Fibroblast of lung (primary cell): ENCODE measurements around the gene MICAL2. TPM values are rescaled to one million over a fixed set of nuclear protein-coding genes. Genes with fewer than 3 reads are reported as not detected.

ENCODE experiments used
- DNase-seq, 2 donors: peaks; one replicate each; pipeline versions ENCODE4 v3.0.0 to v3.0.0-alpha.2; 2010; ENCODE audit warnings: low read depth in 2 of 2
- H2AFZ ChIP-seq: 2 replicates; pipeline ENCODE4 v1.5.1; 2012; ENCODE audit warnings: low read length, control low read depth, inconsistent platforms
- H3K27ac ChIP-seq: 2 replicates; pipeline ENCODE4 v1.5.1; 2011; ENCODE audit warnings: low read length, control low read depth; ENCODE audit not compliant: insufficient read depth
- H3K27me3 ChIP-seq: 2 replicates; pipeline ENCODE4 v1.5.1; 2011; ENCODE audit warnings: mild to moderate bottlenecking, low read length; ENCODE audit not compliant: control insufficient read depth, insufficient read depth
- H3K36me3 ChIP-seq: 2 replicates; pipeline ENCODE4 v1.5.1; 2011; ENCODE audit warnings: low read length; ENCODE audit not compliant: control insufficient read depth, insufficient read depth
- H3K4me1 ChIP-seq: 2 replicates; pipeline ENCODE4 v1.5.1; 2011; ENCODE audit warnings: low read length; ENCODE audit not compliant: control insufficient read depth, insufficient read depth; ENCODE audit errors: extremely low read depth
- H3K4me2 ChIP-seq: 2 replicates; pipeline ENCODE4 v1.5.1; 2011; ENCODE audit warnings: low read length, control low read depth; ENCODE audit not compliant: insufficient read depth; ENCODE audit errors: extremely low read depth
- H3K4me3 ChIP-seq, 4 experiments: fragments of 200-600 bp in 1 of 4; sonication (generic) in 1 of 4; replicated peaks in 1 of 4; 2 replicates each; pipeline ENCODE4 v1.5.1; 2011 to 2016; ENCODE audit warnings: low read length in 4 of 4, low read depth in 3 of 4, mild to moderate bottlenecking in 3 of 4, control low read depth in 2 of 4, inconsistent platforms in 1 of 4, mixed read lengths in 1 of 4; ENCODE audit not compliant: insufficient read depth in 1 of 4; ENCODE audit errors: control extremely low read depth in 1 of 4
- H3K79me2 ChIP-seq: 2 replicates; pipeline ENCODE4 v1.5.1; 2012; ENCODE audit warnings: mild to moderate bottlenecking, low read length, inconsistent platforms; ENCODE audit not compliant: control insufficient read depth, insufficient read depth
- H3K9ac ChIP-seq: 2 replicates; pipeline ENCODE4 v1.5.1; 2011; ENCODE audit warnings: mild to moderate bottlenecking, low read length, control low read depth; ENCODE audit not compliant: insufficient read depth
- H3K9me3 ChIP-seq: 2 replicates; pipeline ENCODE4 v1.5.1; 2012; ENCODE audit warnings: low read depth, low read length; ENCODE audit not compliant: control insufficient read depth, insufficient read depth
- H4K20me1 ChIP-seq: 2 replicates; pipeline ENCODE4 v1.5.1; 2011; ENCODE audit warnings: low read length; ENCODE audit not compliant: control insufficient read depth, insufficient read depth; ENCODE audit errors: extremely low read depth
- CTCF ChIP-seq, 2 donors: IDR thresholded peaks in 1 of 2; conservative IDR thresholded peaks in 1 of 2; 1 replicate in 1 of 2; 2 replicates in 1 of 2; pipeline ENCODE4 v1.5.1; 2011 to 2012; ENCODE audit warnings: low read length in 2 of 2, control low read depth in 1 of 2, inconsistent platforms in 1 of 2, low read depth in 1 of 2, mild to moderate bottlenecking in 1 of 2
- EZH2 ChIP-seq: IDR thresholded peaks from 2 replicates; pipeline ENCODE4 v1.5.1; 2012; ENCODE audit warnings: low read length, control low read depth, mild to moderate bottlenecking; ENCODE audit errors: missing control alignments
- polyA plus RNA-seq, 2 donors: library from polyadenylated mRNA; depleted of rRNA in 1 of 2; stranded (reverse) in 1 of 2; unstranded in 1 of 2; fragments of >200 nt; gene quantifications; 2 replicates each; pipeline ENCODE4 v1.2.1, GENCODE V29; 2011 to 2012; ENCODE audit warnings: missing spikeins in 1 of 2
- total RNA-seq: library from RNA; depleted of rRNA; stranded (reverse); fragments of >200 nt; gene quantifications from 2 replicates; pipeline ENCODE4 v1.2.1, GENCODE V29; 2014

MICAL2 gene
- total and polyA plus RNA-seq, 2 donors (not counting 1 experiment from before 2014, with no cell fraction given) = 78.5 to 275 TPM

GRCh38 chr11:12105471-12105870, 4.9 kb upstream of the MICAL2 start:
- DNase-seq = no peak
- no peak for TF ChIP-seq EZH2
- no peak for TF ChIP-seq CTCF (conservative IDR thresholded peaks at IDR 0.05 in 1 of 2, IDR thresholded peaks at IDR 0.05 in 1 of 2; ENCODE audit: low read depth in 1 of 2, low read length in 2 of 2)
- no peaks in the 10 kb centered on the region for H3K36me3 ChIP-seq
- no peaks in the 10 kb centered on the region for H4K20me1 ChIP-seq
- no peaks in the 10 kb centered on the region for H3K9me3 ChIP-seq
- H3K27me3 ChIP-seq = no peaks in the 10 kb centered on the region
- no peaks in the 10 kb centered on the region for H3K79me2 ChIP-seq
- H3K4me2 ChIP-seq = no peak overlapping the region
- peaks cover 5% of the 10 kb centered on the region for H3K4me1 ChIP-seq
- no peak overlapping the region for H3K27ac ChIP-seq
- no peak overlapping the region for H3K4me3 ChIP-seq
- H3K9ac ChIP-seq = no peak overlapping the region
- H2AFZ ChIP-seq = no peak overlapping the region

GRCh38 chr11:12106101-12106500, 4.3 kb upstream of the MICAL2 start:
- Histone ChIP-seq H3K4me3 (no peak overlapping the region), H3K9ac (no peak overlapping the region), H3K36me3 (no peaks in the 10 kb centered on the region), H3K79me2 (peaks cover 5% of the 10 kb centered on the region), H3K9me3 (no peaks in the 10 kb centered on the region), H4K20me1 (no peaks in the 10 kb centered on the region), H3K27ac (no peak overlapping the region), H2AFZ (no peak overlapping the region), H3K27me3 (no peaks in the 10 kb centered on the region), H3K4me2 (no peak overlapping the region), H3K4me1 (peaks cover 5% of the 10 kb centered on the region)
- TF ChIP-seq EZH2 (no peak), CTCF (conservative IDR thresholded peaks at IDR 0.05 in 1 of 2, IDR thresholded peaks at IDR 0.05 in 1 of 2; ENCODE audit: low read depth in 1 of 2, low read length in 2 of 2) (no peak)
- DNase-seq = no peak

GRCh38 chr11:12106501-12106900, 3.9 kb upstream of the MICAL2 start:
- no peaks in the 10 kb centered on the region for H3K9me3 ChIP-seq
- no peak overlapping the region for H3K27ac ChIP-seq
- peaks cover 5% of the 10 kb centered on the region for H3K4me1 ChIP-seq
- no peaks in the 10 kb centered on the region for H3K27me3 ChIP-seq
- no peak for DNase-seq
- no peak overlapping the region for H3K4me2 ChIP-seq
- no peak overlapping the region for H2AFZ ChIP-seq
- no peak overlapping the region for H3K9ac ChIP-seq
- TF ChIP-seq CTCF (conservative IDR thresholded peaks at IDR 0.05 in 1 of 2, IDR thresholded peaks at IDR 0.05 in 1 of 2; ENCODE audit: low read depth in 1 of 2, low read length in 2 of 2) (no peak), EZH2 (no peak)
- H3K79me2 ChIP-seq = peaks cover 9% of the 10 kb centered on the region
- no peaks in the 10 kb centered on the region for H3K36me3 ChIP-seq
- no peaks in the 10 kb centered on the region for H4K20me1 ChIP-seq
- no peak overlapping the region for H3K4me3 ChIP-seq
